ENCODE measurements around the gene ZNF664.

The ZNF664 gene

GRCh38 chr12:123972457-123973401, at the start of gene ZNF664, which contains the start of gene CCDC92:
Gene ZNF664 (plus strand): TSS chr12:123973215. CDS start chr12:124012145, 38,930 bp downstream.
Gene CCDC92 (minus strand): TSS chr12:123972831. CDS start chr12:123944305, 28,526 bp downstream.
- H3K27me3 Mint-ChIP-seq (ENCODE audit: low read depth): peaks cover 12% of the 10 kb centered on the region
- peak within 1 kb of the TSS; percentile 95 for H3K4me3 Mint-ChIP-seq
- H3K9me3 Mint-ChIP-seq: no peaks in the 10 kb centered on the region
- peaks cover 17% of the 10 kb centered on the region for H3K4me1 Mint-ChIP-seq (ENCODE audit: low read depth)
- DNase-seq (ENCODE audit: low spot score): peak; percentile 93
- peaks cover 21% of the 10 kb centered on the region for H3K36me3 Mint-ChIP-seq (ENCODE audit: low read depth)
- peak within 1 kb of the TSS; percentile 84 for H3K27ac Mint-ChIP-seq

GRCh38 chr12:123923927-123924326, 49.1 kb upstream of the ZNF664 start:
- no peak overlapping the region for H3K27ac Mint-ChIP-seq
- H3K27me3 Mint-ChIP-seq (ENCODE audit: low read depth): peaks cover 19% of the 10 kb centered on the region
- no peaks in the 10 kb centered on the region for H3K36me3 Mint-ChIP-seq (ENCODE audit: low read depth)
- H3K9me3 Mint-ChIP-seq: no peaks in the 10 kb centered on the region
- no peak for DNase-seq (ENCODE audit: low spot score)
- peaks cover 3% of the 10 kb centered on the region for H3K4me1 Mint-ChIP-seq (ENCODE audit: low read depth)
- no peak overlapping the region for H3K4me3 Mint-ChIP-seq

- no peak overlapping the region for H3K27ac Mint-ChIP-seq
- H3K9me3 Mint-ChIP-seq: no peaks in the 10 kb centered on the region
- peaks cover 19% of the 10 kb centered on the region for H3K27me3 Mint-ChIP-seq (ENCODE audit: low read depth)
- H3K36me3 Mint-ChIP-seq (ENCODE audit: low read depth): no peaks in the 10 kb centered on the region
- H3K4me3 Mint-ChIP-seq: no peak overlapping the region
- peaks cover 3% of the 10 kb centered on the region for H3K4me1 Mint-ChIP-seq (ENCODE audit: low read depth)
- no peak for DNase-seq (ENCODE audit: low spot score)
Observed at GRCh38 chr12:123924539-123924938, 48.5 kb upstream of the ZNF664 start.

- DNase-seq (ENCODE audit: low spot score): no peak
- H3K27ac Mint-ChIP-seq: no peak overlapping the region
- no peak overlapping the region for H3K4me3 Mint-ChIP-seq
- H3K27me3 Mint-ChIP-seq (ENCODE audit: low read depth): peaks cover 22% of the 10 kb centered on the region
- no peaks in the 10 kb centered on the region for H3K9me3 Mint-ChIP-seq
- peaks cover 14% of the 10 kb centered on the region for H3K4me1 Mint-ChIP-seq (ENCODE audit: low read depth)
- no peaks in the 10 kb centered on the region for H3K36me3 Mint-ChIP-seq (ENCODE audit: low read depth)
Observed at GRCh38 chr12:123928274-123928865, 44.6 kb upstream of the ZNF664 start.

- H3K27me3 Mint-ChIP-seq (ENCODE audit: low read depth): peaks cover 25% of the 10 kb centered on the region
- no peak overlapping the region for H3K4me3 Mint-ChIP-seq
- H3K36me3 Mint-ChIP-seq (ENCODE audit: low read depth): no peaks in the 10 kb centered on the region
- no peak overlapping the region for H3K27ac Mint-ChIP-seq
- H3K4me1 Mint-ChIP-seq (ENCODE audit: low read depth): peaks cover 14% of the 10 kb centered on the region
- H3K9me3 Mint-ChIP-seq: no peaks in the 10 kb centered on the region
- DNase-seq (ENCODE audit: low spot score): no peak
Observed at GRCh38 chr12:123928897-123929296, 44.1 kb upstream of the ZNF664 start.

- peaks cover 14% of the 10 kb centered on the region for H3K4me1 Mint-ChIP-seq (ENCODE audit: low read depth)
- no peaks in the 10 kb centered on the region for H3K36me3 Mint-ChIP-seq (ENCODE audit: low read depth)
- H3K4me3 Mint-ChIP-seq: no peak overlapping the region
- DNase-seq (ENCODE audit: low spot score): no peak
- peaks cover 22% of the 10 kb centered on the region for H3K27me3 Mint-ChIP-seq (ENCODE audit: low read depth)
- H3K9me3 Mint-ChIP-seq: no peaks in the 10 kb centered on the region
- no peak overlapping the region for H3K27ac Mint-ChIP-seq
Observed at GRCh38 chr12:123929946-123930583, 43.0 kb upstream of the ZNF664 start.

GRCh38 chr12:123931686-123932321, 41.2 kb upstream of the ZNF664 start:
- peak; percentile 12 for DNase-seq (ENCODE audit: low spot score)
- H3K4me3 Mint-ChIP-seq: peak overlapping the region; percentile 24
- no peaks in the 10 kb centered on the region for H3K9me3 Mint-ChIP-seq
- peaks cover 14% of the 10 kb centered on the region for H3K4me1 Mint-ChIP-seq (ENCODE audit: low read depth)
- peak overlapping the region; percentile 56 for H3K27ac Mint-ChIP-seq
- H3K27me3 Mint-ChIP-seq (ENCODE audit: low read depth): peaks cover 21% of the 10 kb centered on the region
- H3K36me3 Mint-ChIP-seq (ENCODE audit: low read depth): peaks cover 5% of the 10 kb centered on the region

- Mint-ChIP-seq H3K9me3 (no peaks in the 10 kb centered on the region), H3K4me1 (ENCODE audit: low read depth) (peaks cover 24% of the 10 kb centered on the region), H3K27ac (no peak overlapping the region), H3K36me3 (ENCODE audit: low read depth) (peaks cover 9% of the 10 kb centered on the region), H3K4me3 (no peak overlapping the region), H3K27me3 (ENCODE audit: low read depth) (peaks cover 21% of the 10 kb centered on the region)
- DNase-seq (ENCODE audit: low spot score): no peak
Observed at GRCh38 chr12:123933214-123933613, 39.8 kb upstream of the ZNF664 start.

GRCh38 chr12:123934016-123934620, 38.9 kb upstream of the ZNF664 start:
- H3K9me3 Mint-ChIP-seq: no peaks in the 10 kb centered on the region
- H3K4me1 Mint-ChIP-seq (ENCODE audit: low read depth): peaks cover 32% of the 10 kb centered on the region
- H3K36me3 Mint-ChIP-seq (ENCODE audit: low read depth): peaks cover 9% of the 10 kb centered on the region
- no peak for DNase-seq (ENCODE audit: low spot score)
- peaks cover 21% of the 10 kb centered on the region for H3K27me3 Mint-ChIP-seq (ENCODE audit: low read depth)
- no peak overlapping the region for H3K4me3 Mint-ChIP-seq
- no peak overlapping the region for H3K27ac Mint-ChIP-seq

GRCh38 chr12:123934829-123935228, 38.2 kb upstream of the ZNF664 start:
- Mint-ChIP-seq H3K27ac (no peak overlapping the region), H3K36me3 (ENCODE audit: low read depth) (peaks cover 9% of the 10 kb centered on the region), H3K4me3 (no peak overlapping the region), H3K4me1 (ENCODE audit: low read depth) (peaks cover 32% of the 10 kb centered on the region), H3K27me3 (ENCODE audit: low read depth) (peaks cover 19% of the 10 kb centered on the region), H3K9me3 (no peaks in the 10 kb centered on the region)
- no peak for DNase-seq (ENCODE audit: low spot score)

GRCh38 chr12:123935956-123936355, 37.1 kb upstream of the ZNF664 start:
- H3K36me3 Mint-ChIP-seq (ENCODE audit: low read depth): peaks cover 11% of the 10 kb centered on the region
- peaks cover 32% of the 10 kb centered on the region for H3K4me1 Mint-ChIP-seq (ENCODE audit: low read depth)
- no peak for DNase-seq (ENCODE audit: low spot score)
- peaks cover 18% of the 10 kb centered on the region for H3K27me3 Mint-ChIP-seq (ENCODE audit: low read depth)
- H3K4me3 Mint-ChIP-seq: no peak overlapping the region
- H3K9me3 Mint-ChIP-seq: no peaks in the 10 kb centered on the region
- no peak overlapping the region for H3K27ac Mint-ChIP-seq

- peak overlapping the region; percentile 47 for H3K4me3 Mint-ChIP-seq
- no peak for DNase-seq (ENCODE audit: low spot score)
- no peaks in the 10 kb centered on the region for H3K9me3 Mint-ChIP-seq
- peak overlapping the region; percentile 57 for H3K27ac Mint-ChIP-seq
- H3K36me3 Mint-ChIP-seq (ENCODE audit: low read depth): peaks cover 13% of the 10 kb centered on the region
- H3K27me3 Mint-ChIP-seq (ENCODE audit: low read depth): peaks cover 16% of the 10 kb centered on the region
- peaks cover 31% of the 10 kb centered on the region for H3K4me1 Mint-ChIP-seq (ENCODE audit: low read depth)
Observed at GRCh38 chr12:123936471-123936870, 36.5 kb upstream of the ZNF664 start.

- Mint-ChIP-seq H3K27ac (peak overlapping the region; percentile 72), H3K9me3 (no peaks in the 10 kb centered on the region), H3K27me3 (ENCODE audit: low read depth) (peaks cover 10% of the 10 kb centered on the region), H3K36me3 (ENCODE audit: low read depth) (peaks cover 19% of the 10 kb centered on the region), H3K4me1 (ENCODE audit: low read depth) (peaks cover 24% of the 10 kb centered on the region), H3K4me3 (peak overlapping the region; percentile 77)
- no peak for DNase-seq (ENCODE audit: low spot score)
Observed at GRCh38 chr12:123936956-123937706, 35.9 kb upstream of the ZNF664 start.
